Activated T-cell treated with anti-CD3 and anti-CD28 coated beads, Interleukin-2, amount 50 U/mL, for 1 hour (primary cell): ENCODE measurements around the gene TSPAN31.

Experiments used
- DNase-seq: peaks from one replicate; pipeline ENCODE4 v3.0.0-alpha.2; 2020

The TSPAN31 gene

GRCh38 chr12:57797933-57798332, 53.1 kb downstream of the TSPAN31 start:
- DNase-seq, result no peak
